NT2/D1 (cell line): Measurements from ENCODE around the gene PTPRN.

Experiments used
- DNase-seq: peaks from one replicate; pipeline ENCODE4 v3.0.0-alpha.2; 2011; ENCODE audit warnings: low read depth, low spot score
- H3K27me3 ChIP-seq: 2 replicates; pipeline ENCODE4 v1.6.0; 2011; ENCODE audit warnings: mild to moderate bottlenecking; ENCODE audit not compliant: insufficient read length, insufficient read depth
- H3K36me3 ChIP-seq: 2 replicates; pipeline ENCODE4 v1.6.1; 2011; ENCODE audit warnings: mild to moderate bottlenecking, low read length, mixed read lengths; ENCODE audit not compliant: insufficient read depth, insufficient read length
- H3K4me1 ChIP-seq: 2 replicates; pipeline ENCODE4 v1.5.1; 2011; ENCODE audit not compliant: insufficient read depth, insufficient read length
- H3K4me3 ChIP-seq: 2 replicates; pipeline ENCODE4 v1.5.1; 2011; ENCODE audit warnings: low read depth; ENCODE audit not compliant: insufficient read length
- H3K9ac ChIP-seq: 2 replicates; pipeline ENCODE4 v1.6.0; 2011; ENCODE audit warnings: low read depth; ENCODE audit not compliant: insufficient read length
- H3K9me3 ChIP-seq: 2 replicates; pipeline ENCODE4 v1.5.1; 2011; ENCODE audit warnings: mild to moderate bottlenecking, low read length; ENCODE audit not compliant: insufficient read depth
- SUZ12 ChIP-seq: IDR thresholded peaks from 2 replicates; pipeline ENCODE4 v1.6.1; 2011; ENCODE audit not compliant: insufficient read length, insufficient read depth; ENCODE audit errors: extremely low read depth
- YY1 ChIP-seq: IDR thresholded peaks from 2 replicates; pipeline ENCODE4 v1.6.1; 2011; ENCODE audit not compliant: insufficient read length, insufficient read depth
- ZNF274 ChIP-seq: IDR thresholded peaks from 2 replicates; pipeline ENCODE4 v1.6.1; 2011; ENCODE audit warnings: mild to moderate bottlenecking, low read depth, low read length

Gene PTPRN

DNA sequence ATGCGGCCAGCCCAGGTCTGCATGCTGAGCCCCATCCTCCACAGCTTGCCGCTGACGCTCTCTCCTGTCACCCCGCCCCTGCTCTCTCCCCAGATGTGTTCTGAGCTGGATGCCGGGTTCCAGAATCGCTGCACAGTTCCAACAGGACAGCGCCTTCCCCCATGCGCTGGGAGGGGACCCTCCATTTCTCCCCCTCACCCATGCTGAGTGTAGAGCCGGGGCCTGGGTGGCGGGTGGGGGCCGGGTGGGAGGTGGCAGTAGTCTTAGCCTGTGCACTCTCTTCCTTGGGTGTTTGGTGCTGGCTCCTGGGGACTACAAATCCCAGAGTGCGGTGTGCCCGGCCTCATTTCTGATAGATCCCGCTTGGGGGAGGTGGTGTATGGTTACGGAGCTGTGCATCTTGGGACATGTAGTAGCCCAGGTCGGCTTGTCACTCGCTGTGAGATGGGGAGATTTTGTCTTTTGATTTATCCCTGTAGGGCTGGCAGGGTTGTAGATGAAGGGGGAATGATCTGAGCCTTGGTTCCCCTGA is 23.2 kb downstream of the PTPRN start:
- no peak overlapping the region for H3K4me3 ChIP-seq
- no peaks in the 10 kb centered on the region for H3K27me3 ChIP-seq
- no peaks in the 10 kb centered on the region for H3K9me3 ChIP-seq
- no peak for DNase-seq
- TF ChIP-seq ZNF274, result no peak
- TF ChIP-seq YY1, result no peak
- TF ChIP-seq SUZ12, result no peak
- peak overlapping the region; percentile 36 for H3K9ac ChIP-seq
- peaks cover 66% of the 10 kb centered on the region for H3K36me3 ChIP-seq
- peaks cover 8% of the 10 kb centered on the region for H3K4me1 ChIP-seq

DNA sequence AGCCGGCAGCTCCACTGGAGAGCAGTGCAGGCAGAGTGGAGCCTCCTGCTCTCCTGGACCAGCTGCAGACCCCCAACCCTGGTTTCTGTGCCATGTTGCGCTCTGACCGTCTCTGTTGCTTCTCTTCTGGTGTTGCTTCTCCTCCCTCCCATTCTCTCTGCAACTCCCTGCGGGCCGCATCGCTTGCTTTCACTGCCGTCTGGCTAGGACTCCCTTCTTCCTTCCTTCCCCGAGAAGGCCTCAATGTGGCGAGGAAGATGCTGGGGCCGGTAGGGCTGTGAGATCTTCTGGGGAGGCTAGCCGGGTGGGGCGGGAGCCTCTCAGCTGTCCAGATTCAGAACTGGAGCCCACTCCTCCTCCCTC is 23.8 kb downstream of the PTPRN start:
- Histone ChIP-seq H3K9me3 (no peaks in the 10 kb centered on the region), H3K4me1 (peaks cover 9% of the 10 kb centered on the region), H3K27me3 (no peaks in the 10 kb centered on the region), H3K36me3 (peaks cover 68% of the 10 kb centered on the region), H3K4me3 (no peak overlapping the region), H3K9ac (peak overlapping the region; percentile 29)
- TF ChIP-seq YY1 (no peak), SUZ12 (no peak), ZNF274 (no peak)
- no peak for DNase-seq

DNA sequence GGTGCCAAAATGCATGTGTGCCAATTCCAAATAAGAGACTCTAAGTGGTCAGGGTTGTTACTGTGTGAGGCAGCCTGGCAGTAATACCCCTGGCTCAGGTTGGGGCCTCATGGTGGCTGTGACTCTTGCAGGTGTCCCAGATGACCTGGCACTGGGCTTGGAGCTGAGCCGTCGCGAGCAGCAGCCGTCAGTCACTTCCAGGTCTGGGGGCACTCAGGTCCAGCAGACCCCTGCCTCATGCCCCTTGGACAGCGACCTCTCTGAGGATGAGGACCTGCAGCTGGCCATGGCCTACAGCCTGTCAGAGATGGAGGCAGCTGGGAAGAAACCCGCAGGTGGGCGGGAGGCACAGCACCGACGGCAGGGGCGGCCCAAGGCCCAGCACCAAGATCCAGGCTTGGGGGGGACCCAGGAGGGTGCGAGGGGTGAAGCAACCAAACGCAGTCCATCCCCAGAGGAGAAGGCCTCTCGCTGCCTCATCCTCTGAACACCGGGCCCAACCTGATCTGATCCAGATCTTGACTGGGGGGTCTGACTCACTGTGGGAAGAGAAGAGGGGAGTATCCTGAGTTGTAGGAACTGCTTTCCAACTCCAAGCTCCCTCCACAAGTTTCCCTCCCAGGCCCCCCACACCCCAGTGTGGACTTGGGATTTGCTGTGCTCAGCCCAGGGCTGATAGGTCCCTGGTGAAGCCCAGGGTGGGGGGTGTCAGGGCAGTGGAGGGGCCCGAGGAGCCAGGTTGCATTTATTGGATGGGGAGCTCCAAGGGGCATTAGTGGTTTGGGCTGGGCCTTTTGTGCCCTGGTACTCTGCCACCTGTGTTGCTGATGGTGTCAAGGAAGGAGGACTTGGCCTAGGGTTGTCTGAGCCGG is 24.5 kb downstream of the PTPRN start:
- Histone ChIP-seq H3K4me3 (no peak overlapping the region), H3K9me3 (no peaks in the 10 kb centered on the region), H3K9ac (no peak overlapping the region), H3K4me1 (peaks cover 14% of the 10 kb centered on the region), H3K27me3 (no peaks in the 10 kb centered on the region), H3K36me3 (peaks cover 67% of the 10 kb centered on the region)
- DNase-seq, result no peak
- TF ChIP-seq ZNF274 (no peak), SUZ12 (no peak), YY1 (no peak)

DNA sequence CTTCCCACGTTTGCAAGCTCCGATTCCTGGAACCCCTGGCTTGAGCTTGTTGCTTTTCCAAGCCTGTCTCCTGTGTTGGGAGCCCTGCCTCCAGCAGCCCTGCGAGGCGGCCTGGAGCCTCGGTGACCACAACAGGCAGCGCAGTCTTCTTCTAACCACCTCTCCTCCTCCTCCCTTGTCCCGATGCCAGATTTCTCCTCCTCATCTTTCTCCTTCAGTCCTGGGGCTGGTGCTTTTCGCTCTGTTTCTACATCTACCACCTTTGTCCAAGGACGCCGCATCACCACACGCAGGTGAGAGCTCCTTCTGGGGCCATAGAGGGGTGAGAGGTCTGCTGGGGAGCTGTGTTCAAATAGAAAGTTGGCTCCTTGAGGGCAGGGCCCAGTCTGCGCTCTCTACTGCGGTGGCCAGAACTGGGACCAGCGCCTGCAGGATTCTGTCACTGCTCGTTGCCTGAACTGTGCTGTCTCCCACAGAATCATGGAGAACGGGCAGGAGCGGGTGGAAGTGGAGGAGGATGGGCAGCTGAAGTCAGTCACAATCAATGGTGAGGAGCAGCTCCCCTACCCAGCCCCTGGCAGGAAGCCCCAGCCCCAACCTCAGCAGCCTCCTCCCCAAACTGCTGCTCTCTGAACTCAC is 26.1 kb downstream of the PTPRN start:
- Histone ChIP-seq H3K27me3 (no peaks in the 10 kb centered on the region), H3K9me3 (no peaks in the 10 kb centered on the region), H3K9ac (no peak overlapping the region), H3K4me1 (peaks cover 17% of the 10 kb centered on the region), H3K4me3 (no peak overlapping the region), H3K36me3 (peaks cover 67% of the 10 kb centered on the region)
- no peak for TF ChIP-seq YY1
- no peak for TF ChIP-seq ZNF274
- TF ChIP-seq SUZ12, result no peak
- no peak for DNase-seq

DNA sequence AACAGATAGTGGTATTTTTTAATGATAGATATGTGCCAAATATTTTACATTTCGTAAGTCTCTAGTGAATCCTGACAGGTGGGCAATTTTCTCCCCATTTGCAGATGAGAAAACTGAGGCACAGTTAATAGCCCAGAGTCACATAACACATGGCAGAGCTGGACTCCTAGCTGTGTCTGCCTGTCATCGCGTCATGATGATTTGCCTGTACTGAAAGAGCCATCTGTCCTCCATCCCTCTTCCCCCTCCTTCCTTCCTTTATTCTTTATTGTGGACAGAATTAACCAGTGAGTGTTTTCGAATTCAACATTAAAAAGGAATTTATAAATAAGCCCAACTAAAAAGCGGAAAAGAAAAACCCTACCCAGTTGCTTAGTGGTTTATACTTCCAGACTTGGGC is 26.8 kb downstream of the PTPRN start:
- no peak overlapping the region for H3K4me3 ChIP-seq
- no peak for DNase-seq
- H3K4me1 ChIP-seq, result peaks cover 14% of the 10 kb centered on the region
- no peaks in the 10 kb centered on the region for H3K9me3 ChIP-seq
- TF ChIP-seq YY1 (no peak), ZNF274 (no peak), SUZ12 (no peak)
- H3K9ac ChIP-seq, result no peak overlapping the region
- H3K27me3 ChIP-seq, result no peaks in the 10 kb centered on the region
- peaks cover 67% of the 10 kb centered on the region for H3K36me3 ChIP-seq

DNA sequence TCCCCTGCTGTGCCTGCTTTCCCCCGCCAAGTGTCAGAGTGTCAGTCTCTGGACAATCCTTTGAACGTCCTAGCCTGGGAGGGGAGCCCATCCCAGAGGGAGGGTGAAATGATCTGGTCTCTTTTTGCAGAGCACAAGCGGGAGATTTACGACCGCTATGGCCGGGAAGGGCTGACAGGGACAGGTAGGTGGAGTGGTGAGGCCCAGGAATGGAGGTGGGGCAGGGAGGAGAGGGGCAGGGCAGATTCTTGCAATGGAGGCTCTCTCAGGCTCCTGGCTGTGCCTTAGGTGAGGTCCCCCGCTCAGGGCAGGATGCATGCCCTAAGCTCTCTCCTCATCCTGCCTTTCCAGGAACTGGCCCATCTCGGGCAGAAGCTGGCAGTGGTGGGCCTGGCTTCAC is 27.6 kb downstream of the PTPRN start:
- Histone ChIP-seq H3K4me3 (no peak overlapping the region), H3K4me1 (peaks cover 12% of the 10 kb centered on the region), H3K9me3 (no peaks in the 10 kb centered on the region), H3K36me3 (peaks cover 62% of the 10 kb centered on the region), H3K9ac (no peak overlapping the region), H3K27me3 (no peaks in the 10 kb centered on the region)
- DNase-seq, result no peak
- TF ChIP-seq SUZ12 (no peak), YY1 (no peak), ZNF274 (no peak)

DNA sequence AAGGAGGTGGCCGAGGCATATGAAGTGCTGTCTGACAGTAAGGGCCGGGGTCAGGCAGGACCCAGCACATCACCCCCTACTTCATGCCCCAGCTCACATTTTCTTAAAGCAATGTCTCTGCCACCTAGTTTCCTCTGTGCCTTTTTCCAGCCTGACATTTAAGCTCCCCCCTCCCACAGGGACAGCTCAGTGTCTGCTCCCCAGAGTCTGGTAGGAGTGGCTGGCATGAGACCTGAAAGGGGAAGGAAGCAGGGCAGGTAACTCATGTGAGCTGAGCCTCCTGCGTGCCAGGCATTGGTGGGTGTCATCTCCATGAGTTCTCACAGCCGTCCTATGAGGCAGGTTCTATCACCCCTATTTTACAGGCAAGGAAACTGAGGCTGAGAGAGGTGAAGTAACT is 28.6 kb downstream of the PTPRN start:
- DNase-seq, result no peak
- Histone ChIP-seq H3K4me1 (peaks cover 12% of the 10 kb centered on the region), H3K36me3 (peaks cover 54% of the 10 kb centered on the region), H3K4me3 (no peak overlapping the region), H3K9me3 (no peaks in the 10 kb centered on the region), H3K9ac (no peak overlapping the region), H3K27me3 (no peaks in the 10 kb centered on the region)
- TF ChIP-seq SUZ12, result no peak
- no peak for TF ChIP-seq ZNF274
- no peak for TF ChIP-seq YY1
